GM21526 (cell line): ENCODE data around the gene CGA.

Source experiments
- ATAC-seq: cut with Tn5 transposase; IDR thresholded peaks from one replicate; pipeline ENCODE4 v1.9.1; 2021; ENCODE audit warnings: moderate library complexity; ENCODE audit not compliant: unreplicated experiment, low FRiP score

CGA gene

DNA sequence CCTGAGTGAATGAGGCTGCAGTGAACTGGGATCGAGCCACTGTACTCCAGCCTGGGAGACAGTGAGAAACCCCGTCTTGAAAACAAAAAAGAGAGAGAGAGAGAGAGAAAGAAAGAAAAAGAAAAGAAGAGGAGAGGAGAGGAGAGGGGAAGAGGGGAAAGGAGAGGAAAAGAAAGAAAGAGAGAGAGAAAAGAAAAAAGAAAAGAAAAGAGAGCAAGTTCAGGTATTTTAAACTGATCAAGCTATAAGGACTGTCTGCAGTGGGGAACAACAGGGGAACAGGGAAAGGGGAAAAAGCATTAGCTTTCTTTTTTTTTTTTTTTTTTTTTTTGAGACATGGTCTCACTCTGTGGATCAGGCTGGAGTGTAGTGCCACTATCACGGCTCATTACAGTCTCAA lies 2.5 kb downstream of the CGA start:
- no peak for ATAC-seq

GRCh38 chr6:87089135-87089534 lies 5.8 kb downstream of the CGA start:
- no peak for ATAC-seq

DNA sequence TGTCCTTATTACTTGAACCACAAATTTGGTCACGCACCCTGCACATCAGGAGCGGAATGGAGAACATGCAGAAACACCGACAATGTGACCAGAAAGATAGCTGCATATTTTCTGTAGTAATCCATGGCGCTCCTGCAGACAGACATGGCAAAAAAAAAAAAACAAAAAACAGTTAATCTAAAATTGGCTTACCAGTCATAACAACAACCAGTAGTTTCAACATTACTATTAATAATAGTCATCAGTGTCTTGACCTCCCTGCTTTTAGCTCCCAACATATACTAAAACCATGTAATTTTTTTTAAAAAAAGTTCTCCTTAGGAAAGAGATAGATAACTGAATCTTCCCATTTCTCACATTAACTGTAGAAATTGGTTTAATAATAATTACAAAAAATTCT lies 6.8 kb downstream of the CGA start:
- no peak for ATAC-seq

GRCh38 chr6:87082160-87082721 lies 12.7 kb downstream of the CGA start:
- no peak for ATAC-seq

DNA sequence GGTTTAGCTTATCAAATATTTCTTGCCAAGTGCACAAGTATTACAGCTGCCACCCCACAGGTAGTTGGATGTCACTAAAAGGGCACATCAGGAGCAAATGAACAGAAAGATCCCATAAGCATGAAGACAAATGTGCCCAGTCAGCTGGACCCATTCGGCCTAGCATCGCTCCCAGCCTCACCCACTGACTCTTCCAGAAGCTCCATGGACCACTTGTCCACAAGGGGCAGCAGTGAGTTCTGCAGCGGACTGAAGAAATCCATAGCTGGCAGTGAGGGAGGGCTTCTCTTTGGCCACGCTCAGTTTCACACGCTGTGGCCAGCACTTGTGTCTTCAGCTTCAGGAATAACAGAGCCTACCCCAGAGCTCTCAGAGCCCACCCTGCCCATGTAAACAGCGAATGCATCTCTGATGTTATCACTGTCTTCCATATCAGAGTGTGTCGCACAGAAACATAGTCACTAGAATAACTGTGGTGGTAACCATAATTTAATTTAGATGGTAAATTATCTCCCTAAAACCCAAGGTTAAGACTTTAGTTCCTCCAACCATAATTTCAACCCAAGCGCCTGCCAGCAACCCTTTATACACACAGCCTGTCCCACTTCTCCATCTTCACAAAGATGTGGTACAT lies 15.8 kb downstream of the CGA start:
- peak; percentile 53 for ATAC-seq

- ATAC-seq = no peak
These were observed 19.7 kb downstream of the CGA start for GRCh38 chr6:87075168-87075567.

DNA sequence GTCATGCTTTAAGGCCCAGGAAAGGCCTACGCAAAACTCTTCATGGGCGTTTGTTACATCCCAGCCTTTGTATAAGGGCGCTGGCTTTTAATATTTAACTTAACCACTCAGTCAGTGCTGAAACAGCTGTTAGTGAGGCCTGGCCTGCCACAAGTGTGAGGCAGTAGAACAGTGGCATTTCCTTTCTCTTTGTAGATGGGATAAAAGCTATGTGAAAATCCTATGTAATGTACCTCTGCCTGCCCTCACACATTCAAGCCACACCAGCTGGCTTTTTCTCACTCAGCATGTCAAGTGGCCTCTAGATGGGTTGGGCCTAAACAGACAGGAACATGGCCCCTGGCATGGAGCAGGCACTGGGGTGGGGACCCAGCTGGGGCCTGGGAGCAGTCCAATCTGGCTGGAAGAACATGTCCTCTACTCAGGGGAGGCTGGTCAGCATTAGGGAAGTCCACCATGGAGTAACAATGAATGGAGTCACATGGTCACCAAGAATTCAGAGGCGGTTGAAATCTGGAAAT lies 20.7 kb downstream of the CGA start:
- ATAC-seq = no peak

- ATAC-seq = no peak
These were observed 23.2 kb downstream of the CGA start for GRCh38 chr6:87071683-87072082.

DNA sequence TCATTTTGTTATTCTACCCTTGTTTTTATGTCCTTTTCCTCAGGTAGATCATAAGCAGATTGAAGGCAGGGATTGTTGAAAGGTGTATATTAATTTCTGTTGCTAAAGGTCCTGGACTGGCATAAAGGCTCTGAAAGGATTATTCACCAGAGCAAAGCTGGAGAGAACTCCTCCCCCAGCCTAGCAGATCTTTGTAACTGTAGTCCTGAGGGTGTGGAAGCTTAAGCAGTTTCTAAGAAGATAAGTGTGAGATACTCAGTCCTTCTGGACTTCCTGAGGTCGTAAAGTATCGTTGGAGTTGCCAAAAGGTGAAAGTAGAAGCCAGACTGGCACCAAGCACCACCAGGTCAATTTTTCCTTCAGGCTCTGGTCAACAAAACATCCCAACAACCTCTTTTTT lies 24.2 kb downstream of the CGA start:
- ATAC-seq = no peak

DNA sequence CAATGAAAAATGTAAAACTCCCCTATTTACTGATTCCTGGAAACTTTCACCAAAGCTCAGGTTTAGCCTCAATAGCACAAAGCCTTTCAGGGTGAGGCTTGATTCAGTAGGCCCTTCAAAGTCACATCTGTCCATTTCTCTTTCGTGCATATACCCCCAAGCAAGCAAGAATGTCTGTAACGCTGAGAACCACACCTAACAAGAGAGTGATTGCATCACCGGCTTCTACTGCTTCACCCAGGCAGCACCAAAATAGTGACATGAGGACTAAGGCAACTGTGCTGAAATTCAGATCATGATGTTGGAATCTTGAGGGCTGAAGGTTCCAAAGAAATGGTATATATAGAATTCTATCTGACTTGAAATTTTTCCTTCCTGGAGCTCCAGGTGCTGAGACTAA lies 26.1 kb downstream of the CGA start:
- ATAC-seq = no peak

DNA sequence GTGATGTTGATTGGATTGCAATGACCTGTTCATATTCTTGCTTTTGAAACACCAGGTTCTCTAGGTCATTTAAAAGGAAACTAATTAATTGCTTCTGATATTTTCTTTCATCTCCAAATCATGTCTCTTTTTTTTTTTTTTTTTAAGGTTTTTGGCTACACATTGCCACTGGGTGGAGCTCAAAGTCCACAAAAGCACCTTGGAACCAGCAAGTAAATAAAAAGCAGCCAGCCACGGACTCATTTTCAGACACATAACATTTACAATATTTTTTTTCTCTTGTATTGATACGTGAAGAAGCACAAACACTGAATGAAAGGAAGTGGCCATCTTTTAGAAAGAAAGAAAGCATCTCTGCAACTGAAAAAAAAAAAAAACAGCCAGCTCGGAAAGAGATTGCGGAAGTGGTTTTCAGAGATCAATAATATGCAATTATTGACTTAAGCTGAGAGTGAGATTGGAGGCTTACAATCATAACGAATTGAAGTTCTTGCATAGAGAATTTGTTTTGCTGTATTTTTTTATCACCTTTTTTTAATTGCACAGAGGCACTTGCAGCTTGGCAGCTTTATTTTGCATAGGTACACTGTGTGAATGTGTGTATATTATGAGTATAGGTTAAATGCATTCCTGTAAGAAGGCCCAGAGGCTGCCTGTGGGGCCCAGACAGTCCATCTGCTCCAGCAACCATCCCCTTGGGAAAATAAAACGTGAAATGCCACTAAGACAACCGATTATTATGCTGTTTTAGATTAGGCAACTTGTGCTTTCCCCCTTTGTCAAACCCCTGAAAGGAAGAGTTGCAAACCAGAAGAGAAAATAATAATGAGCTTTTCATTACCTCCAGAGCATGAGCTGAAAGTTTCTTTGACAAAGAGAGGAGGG lies 28.2 kb downstream of the CGA start:
- no peak for ATAC-seq

- ATAC-seq = no peak
These were observed 29.8 kb downstream of the CGA start for GRCh38 chr6:87065117-87065516.

- no peak for ATAC-seq
These were observed 35.0 kb downstream of the CGA start for GRCh38 chr6:87059943-87060342.

DNA sequence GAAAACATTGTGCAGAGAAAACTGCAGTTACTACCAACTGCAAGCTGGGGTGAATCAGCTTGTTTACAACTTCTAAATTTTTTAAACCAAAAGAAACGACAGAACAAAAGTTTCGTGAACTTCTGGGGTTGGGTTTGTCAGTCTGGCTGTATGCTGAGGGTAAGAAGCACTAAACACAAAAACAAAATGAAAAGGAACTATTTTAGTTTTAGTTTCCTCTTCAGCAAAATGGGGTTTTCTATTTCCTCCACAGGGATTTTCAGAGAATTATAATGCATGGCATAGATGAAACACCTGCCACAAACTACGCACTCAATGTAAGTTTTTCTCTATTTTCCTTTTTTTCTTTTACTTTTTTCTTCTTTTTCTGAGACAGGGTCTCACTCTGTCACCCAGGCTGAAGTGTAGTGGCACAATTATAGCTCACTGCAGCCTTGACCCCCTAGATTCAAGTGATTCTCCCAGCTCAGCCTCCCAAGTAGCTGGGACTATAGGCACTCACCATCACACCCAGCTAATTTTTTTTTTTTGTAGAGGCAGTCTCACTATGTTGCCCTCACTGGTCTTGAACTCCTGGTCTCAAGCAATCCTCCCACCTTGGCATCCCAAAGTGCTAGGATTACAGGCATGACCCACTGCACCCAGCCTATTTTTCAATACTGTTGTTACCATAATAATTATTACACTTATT lies 40.6 kb downstream of the CGA start:
- no peak for ATAC-seq

GRCh38 chr6:87053312-87053711 lies 41.6 kb downstream of the CGA start:
- no peak for ATAC-seq

DNA sequence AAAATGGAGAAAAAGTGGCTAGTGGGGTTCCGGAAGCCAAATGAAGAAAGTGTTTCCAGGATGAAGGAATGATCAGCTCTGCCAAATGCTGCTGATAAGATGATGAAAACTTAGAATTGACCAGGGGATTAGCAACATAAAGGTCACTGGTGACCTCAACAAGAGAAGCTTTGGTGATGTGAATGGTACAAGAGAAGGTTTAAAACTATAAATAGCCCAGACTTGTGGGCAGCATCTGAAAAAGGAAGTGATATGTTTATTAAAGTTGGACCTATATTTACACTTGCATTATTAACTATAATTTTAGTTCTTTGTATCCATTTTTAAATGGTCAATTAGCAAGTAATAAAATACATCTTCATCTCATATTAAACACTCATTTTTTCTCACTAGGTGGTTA lies 45.1 kb downstream of the CGA start:
- no peak for ATAC-seq

DNA sequence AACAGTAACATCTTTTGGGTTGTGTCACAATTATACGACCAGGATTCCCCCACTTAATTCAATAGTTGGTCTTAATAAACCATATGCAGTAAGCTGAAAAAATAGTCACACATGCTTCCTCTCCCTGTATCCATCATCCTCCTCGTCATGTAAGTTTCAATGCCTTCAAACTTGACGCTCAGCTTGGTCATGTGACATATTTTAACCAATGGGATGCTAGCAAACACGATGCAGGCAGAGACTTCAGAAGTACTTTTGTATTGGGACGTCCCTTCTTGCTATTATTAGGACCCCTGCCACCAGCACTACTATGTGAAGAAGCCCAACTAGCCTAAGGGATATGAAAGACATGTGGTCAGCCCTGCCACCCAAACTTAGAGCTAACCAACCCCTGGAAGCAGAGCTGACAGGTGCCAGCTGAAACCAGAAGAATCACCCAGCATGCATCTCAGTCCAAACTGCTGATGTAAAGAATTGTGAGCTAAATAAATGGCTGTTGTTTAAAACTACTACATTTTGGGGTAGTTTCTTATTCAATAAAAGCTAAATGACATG lies 49.3 kb downstream of the CGA start:
- no peak for ATAC-seq

GRCh38 chr6:87040729-87041128 lies 54.2 kb downstream of the CGA start:
- no peak for ATAC-seq
